Nephron (organoid): Measurements from ENCODE around the gene PHF14.
A peak's percentile ranks its signal among the peaks of the same experiment; 100 is the strongest.

Experiments
- H3K27ac Mint-ChIP-seq, 3 experiments: 2 replicates each; pipeline ENCODE4 v1.8.0; 2020; ENCODE audit warnings: mixed read lengths in 3 of 3, mild to moderate bottlenecking in 2 of 3, moderate library complexity in 1 of 3
- H3K27me3 Mint-ChIP-seq: 2 replicates; pipeline ENCODE4 v1.8.0; 2021; ENCODE audit warnings: low read depth, mild to moderate bottlenecking, moderate library complexity, mixed read lengths
- H3K36me3 Mint-ChIP-seq: 2 replicates; pipeline ENCODE4 v1.8.0; 2020; ENCODE audit warnings: low read depth, mixed read lengths
- H3K4me1 Mint-ChIP-seq: 2 replicates; pipeline ENCODE4 v1.8.0; 2020; ENCODE audit warnings: mixed read lengths
- H3K4me3 Mint-ChIP-seq, 3 experiments: 2 replicates each; pipeline ENCODE4 v1.8.0; 2020; ENCODE audit warnings: mild to moderate bottlenecking in 3 of 3, mixed read lengths in 3 of 3, moderate library complexity in 2 of 3
- H3K9me3 Mint-ChIP-seq: 2 replicates; pipeline ENCODE4 v1.8.0; 2020; ENCODE audit warnings: mixed read lengths
- CTCF ChIP-seq, 3 experiments: fragments of 200-600 bp; sonication (generic); IDR thresholded peaks; one replicate each; pipeline ENCODE4 v1.5.0; 2021; ENCODE audit warnings: antibody characterized with exemption in 3 of 3; ENCODE audit not compliant: unreplicated experiment in 3 of 3

PHF14 gene

GRCh38 chr7:11060893-11061292 is 87.2 kb downstream of the PHF14 start:
- no peak overlapping the region for H3K27ac Mint-ChIP-seq

GRCh38 chr7:11062110-11062509 is 88.4 kb downstream of the PHF14 start:
- H3K27me3 Mint-ChIP-seq = no peaks in the 10 kb centered on the region
- peaks cover 11% of the 10 kb centered on the region for H3K4me1 Mint-ChIP-seq
- peak overlapping the region in 1 of 3 experiments; percentile 31 for H3K27ac Mint-ChIP-seq
- no peak for TF ChIP-seq CTCF (IDR thresholded peaks at IDR 0.05; ENCODE audit: unreplicated experiment in 3 of 3)
- H3K9me3 Mint-ChIP-seq = no peaks in the 10 kb centered on the region
- no peak overlapping the region for H3K4me3 Mint-ChIP-seq
- H3K36me3 Mint-ChIP-seq = peaks cover 46% of the 10 kb centered on the region

More at GRCh38 chr7:11060893-11061292, 87.2 kb downstream of the PHF14 start:
- H3K4me1 Mint-ChIP-seq = peaks cover 15% of the 10 kb centered on the region
- no peak for TF ChIP-seq CTCF (IDR thresholded peaks at IDR 0.05; ENCODE audit: unreplicated experiment in 3 of 3)
- H3K36me3 Mint-ChIP-seq = peaks cover 37% of the 10 kb centered on the region
- H3K27me3 Mint-ChIP-seq = no peaks in the 10 kb centered on the region
- H3K9me3 Mint-ChIP-seq = no peaks in the 10 kb centered on the region
- no peak overlapping the region for H3K4me3 Mint-ChIP-seq

GRCh38 chr7:11069591-11069990 is 95.9 kb downstream of the PHF14 start:
- TF ChIP-seq CTCF (IDR thresholded peaks at IDR 0.05; ENCODE audit: unreplicated experiment in 3 of 3) = no peak
- H3K27ac Mint-ChIP-seq = no peak overlapping the region

GRCh38 chr7:11077816-11078215 is 104.1 kb downstream of the PHF14 start:
- no peaks in the 10 kb centered on the region for H3K27me3 Mint-ChIP-seq
- no peak for TF ChIP-seq CTCF (IDR thresholded peaks at IDR 0.05; ENCODE audit: unreplicated experiment in 3 of 3)
- no peaks in the 10 kb centered on the region for H3K4me1 Mint-ChIP-seq
- peaks cover 30% of the 10 kb centered on the region for H3K36me3 Mint-ChIP-seq
- H3K27ac Mint-ChIP-seq = no peak overlapping the region
- H3K9me3 Mint-ChIP-seq = no peaks in the 10 kb centered on the region
- no peak overlapping the region for H3K4me3 Mint-ChIP-seq

More at GRCh38 chr7:11069591-11069990, 95.9 kb downstream of the PHF14 start:
- Mint-ChIP-seq H3K4me3 (no peak overlapping the region), H3K27me3 (no peaks in the 10 kb centered on the region), H3K4me1 (no peaks in the 10 kb centered on the region), H3K36me3 (peaks cover 56% of the 10 kb centered on the region), H3K9me3 (no peaks in the 10 kb centered on the region)

- Mint-ChIP-seq H3K36me3 (peaks cover 31% of the 10 kb centered on the region), H3K27ac (no peak overlapping the region), H3K4me1 (no peaks in the 10 kb centered on the region), H3K27me3 (no peaks in the 10 kb centered on the region), H3K4me3 (no peak overlapping the region), H3K9me3 (no peaks in the 10 kb centered on the region)
- no peak for TF ChIP-seq CTCF (IDR thresholded peaks at IDR 0.05; ENCODE audit: unreplicated experiment in 3 of 3)
These were observed 104.7 kb downstream of the PHF14 start for GRCh38 chr7:11078247-11078834.

GRCh38 chr7:11079907-11080306 is 106.2 kb downstream of the PHF14 start:
- Mint-ChIP-seq H3K27me3 (no peaks in the 10 kb centered on the region), H3K4me1 (no peaks in the 10 kb centered on the region), H3K27ac (no peak overlapping the region), H3K9me3 (no peaks in the 10 kb centered on the region), H3K4me3 (no peak overlapping the region), H3K36me3 (peaks cover 25% of the 10 kb centered on the region)
- TF ChIP-seq CTCF (IDR thresholded peaks at IDR 0.05; ENCODE audit: unreplicated experiment in 3 of 3) = no peak
